ENCODE results near the gene MYBPC2.
A peak's percentile ranks its signal among the peaks of the same experiment; 100 is the strongest.

MYBPC2 gene

DNA sequence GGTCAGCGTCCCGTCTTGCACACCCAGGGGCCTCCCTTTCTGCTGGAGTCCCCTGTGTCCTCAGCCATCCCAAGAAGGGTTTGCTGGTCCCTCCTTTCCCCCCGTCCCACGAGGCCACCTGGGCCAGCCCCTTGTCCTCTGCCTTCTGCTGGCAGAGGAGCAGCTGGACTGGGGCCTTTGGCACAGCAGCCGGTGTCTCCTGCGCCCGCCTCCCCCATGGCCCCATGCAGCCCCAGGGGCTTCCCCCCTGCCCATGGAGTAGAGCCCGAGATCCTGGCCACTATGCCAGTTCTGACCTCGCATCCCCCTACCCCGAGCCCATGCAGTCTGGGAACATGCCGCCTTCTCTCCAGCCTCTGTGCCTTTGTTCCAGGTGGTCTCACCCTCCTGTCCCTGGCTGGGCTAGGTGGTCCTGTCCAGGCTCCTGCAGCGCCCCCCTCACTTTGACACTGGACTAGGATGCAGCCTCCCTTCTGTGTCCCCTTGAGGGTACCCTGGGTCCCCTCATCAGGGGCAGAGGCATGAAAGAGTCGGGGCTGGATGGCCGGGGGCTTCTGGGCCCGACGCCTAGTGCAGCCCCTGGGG, 49.7 kb downstream of the MYBPC2 start:
- no peak for DNase-seq

DNA sequence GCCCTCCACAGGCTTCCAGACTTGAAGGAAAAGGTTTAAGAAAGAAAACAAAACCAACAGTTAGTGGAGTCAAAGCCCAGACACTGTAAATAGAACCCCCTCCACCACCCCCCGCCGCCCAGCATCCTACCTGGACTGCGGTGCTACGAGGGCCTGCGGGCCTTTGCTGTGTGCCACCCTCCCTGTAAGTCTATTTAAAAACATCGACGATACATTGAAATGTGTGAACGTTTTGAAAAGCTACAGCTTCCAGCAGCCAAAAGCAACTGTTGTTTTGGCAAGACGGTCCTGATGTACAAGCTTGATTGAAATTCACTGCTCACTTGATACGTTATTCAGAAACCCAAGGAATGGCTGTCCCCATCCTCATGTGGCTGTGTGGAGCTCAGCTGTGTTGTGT, 50.2 kb downstream of the MYBPC2 start:
- no peak for DNase-seq

DNA sequence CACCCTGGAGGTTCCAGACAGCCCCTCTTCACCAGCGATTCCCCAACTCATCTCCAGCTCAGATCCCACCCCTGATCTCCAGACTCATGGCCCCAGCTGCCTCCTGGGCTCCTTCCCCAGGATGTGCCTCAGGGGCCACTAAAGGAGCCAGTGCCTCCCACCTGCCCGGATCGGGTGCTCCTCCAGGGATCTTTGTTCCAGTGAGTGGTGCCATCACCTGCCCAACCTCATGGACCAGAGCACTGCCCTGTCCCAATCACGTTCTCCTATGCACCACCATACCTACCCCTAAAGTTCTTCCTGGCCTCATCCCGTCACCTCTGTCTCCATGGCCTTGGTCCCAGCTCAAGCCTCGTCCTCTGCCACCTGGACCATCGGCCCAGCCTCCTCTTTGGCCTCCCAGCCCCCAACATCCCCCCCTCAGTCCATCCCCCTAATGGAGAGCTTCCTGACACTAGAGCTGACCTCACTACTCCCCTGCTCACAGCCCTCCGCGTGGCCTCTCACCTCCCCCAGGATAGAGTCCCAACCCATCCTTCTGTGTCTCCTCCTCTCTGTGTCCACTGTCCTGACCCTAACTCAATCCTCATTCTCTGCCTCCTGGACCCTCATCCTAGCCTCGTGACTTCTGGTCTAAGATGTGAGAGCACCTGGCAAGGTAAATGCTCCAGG, 52.7 kb downstream of the MYBPC2 start:
- no peak for DNase-seq

DNA sequence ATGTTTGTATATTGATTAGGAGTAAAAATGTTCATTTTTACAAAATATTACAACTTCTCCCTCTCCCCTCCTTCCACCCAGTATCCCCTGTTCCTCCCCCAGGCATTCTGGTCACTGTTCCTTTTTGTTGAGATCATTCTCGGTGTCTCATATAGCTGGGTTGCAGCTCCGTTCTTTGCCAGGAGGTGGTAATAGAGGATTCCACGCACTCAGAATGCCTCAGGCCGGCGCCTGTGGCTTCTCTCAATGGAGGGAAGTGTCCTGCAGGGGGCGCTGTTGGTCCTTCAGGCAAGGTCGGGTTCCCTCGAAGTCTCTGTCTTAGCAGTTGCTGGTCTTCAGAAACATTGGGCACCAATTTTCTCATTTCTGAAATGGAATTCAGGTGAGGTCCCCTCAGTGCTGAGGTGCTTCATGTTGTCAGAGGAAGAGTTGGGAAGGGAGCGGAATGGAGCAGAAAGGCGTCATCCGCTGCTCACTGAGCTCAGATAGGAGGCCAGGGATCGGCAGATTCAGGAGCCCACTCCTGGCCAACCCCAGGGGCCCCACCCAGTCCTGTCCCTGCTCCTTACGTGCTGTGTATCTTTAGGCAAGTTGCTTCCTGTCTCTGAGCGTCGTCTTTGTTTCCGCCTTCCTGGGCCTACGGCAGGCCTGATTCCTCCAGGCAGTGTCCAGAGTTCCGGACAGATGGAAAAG, 54.3 kb downstream of the MYBPC2 start:
- DNase-seq: peak; percentile 57

DNA sequence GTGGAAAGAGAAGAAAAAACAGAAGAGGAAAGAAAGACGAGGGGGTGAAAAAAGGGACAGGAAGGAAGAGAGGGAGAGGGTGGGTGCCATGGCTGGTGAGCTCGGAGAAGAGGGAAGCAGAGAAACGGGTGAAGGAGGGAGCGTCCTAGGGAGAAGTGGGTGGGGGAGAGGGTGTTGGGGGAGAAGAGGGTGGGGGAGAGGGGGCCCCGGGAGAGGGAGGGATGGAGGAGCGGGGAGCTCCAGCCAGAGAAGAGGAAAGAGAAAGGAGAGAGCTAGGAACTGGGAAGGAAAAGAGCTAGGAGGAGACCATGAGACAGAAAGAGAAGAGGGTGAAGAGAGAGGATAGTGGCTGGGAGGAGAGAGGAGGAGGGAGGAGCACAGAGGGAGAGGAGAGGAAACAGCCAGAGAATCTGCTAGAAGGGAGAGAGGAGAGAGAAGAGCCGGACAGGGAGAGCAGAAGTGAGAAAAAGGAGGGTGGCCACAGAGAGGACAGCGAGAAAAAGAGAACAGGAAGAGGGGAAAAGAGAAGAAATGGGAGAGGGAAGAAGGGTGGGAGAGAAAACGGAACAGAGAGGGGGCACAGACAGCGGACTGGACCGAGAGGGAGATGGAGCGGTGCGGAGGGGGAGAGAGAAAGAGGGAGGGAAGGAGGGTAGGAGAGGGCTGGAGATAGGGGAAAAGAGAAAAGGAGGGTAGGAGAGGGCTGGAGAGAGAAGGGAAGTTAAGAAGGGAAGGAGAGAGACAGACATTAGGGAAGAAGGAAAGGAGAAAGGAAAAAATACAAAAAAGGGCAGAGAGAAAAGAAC, 55.9 kb downstream of the MYBPC2 start:
- DNase-seq: no peak

DNA sequence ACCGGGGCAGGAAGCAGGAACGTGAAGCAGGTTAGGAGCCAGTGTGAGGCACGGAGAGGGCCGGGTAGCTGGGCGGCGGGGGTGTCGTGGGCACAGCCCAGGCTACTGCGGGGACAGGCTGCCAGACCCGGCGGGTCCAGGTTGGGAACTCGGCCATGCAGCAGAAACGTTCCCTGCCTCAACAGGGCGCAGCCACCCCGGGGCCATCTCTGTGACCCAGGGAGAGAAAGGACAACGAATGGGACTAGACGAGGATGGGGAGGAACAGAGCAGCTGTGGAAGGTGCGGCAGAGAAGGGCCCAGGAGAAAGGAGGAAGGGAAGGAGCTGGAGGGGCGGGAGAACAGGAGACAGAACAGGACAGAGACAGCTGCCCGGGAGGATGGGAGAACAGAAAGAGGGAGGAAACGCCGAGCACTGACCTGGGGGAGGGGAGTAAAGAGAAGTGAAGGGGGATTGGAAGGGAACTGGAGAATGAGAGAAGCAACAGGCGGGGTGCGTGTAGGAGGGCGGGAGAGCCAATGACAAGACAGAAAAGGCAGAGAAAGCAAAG, 56.8 kb downstream of the MYBPC2 start:
- DNase-seq: no peak

DNA sequence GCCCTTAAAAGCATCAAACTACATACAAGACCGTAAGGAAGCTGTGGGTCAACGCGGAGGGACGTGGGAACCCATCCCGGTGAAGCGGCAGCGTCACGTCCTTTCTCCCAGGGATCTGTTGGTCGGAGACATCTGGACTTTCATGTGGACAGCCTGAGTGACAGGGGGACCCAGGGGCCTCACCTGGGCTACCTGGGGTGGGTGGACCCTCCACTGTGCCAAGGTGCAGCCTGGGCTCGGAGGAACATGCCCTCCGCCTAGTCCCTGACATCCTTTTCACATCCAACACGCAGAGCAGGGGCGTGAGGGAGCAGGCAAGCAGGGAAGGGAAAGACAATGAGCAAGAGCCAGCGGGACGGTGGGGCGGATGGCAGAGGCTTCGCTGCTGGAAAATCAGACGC, 57.7 kb downstream of the MYBPC2 start:
- no peak for DNase-seq

DNA sequence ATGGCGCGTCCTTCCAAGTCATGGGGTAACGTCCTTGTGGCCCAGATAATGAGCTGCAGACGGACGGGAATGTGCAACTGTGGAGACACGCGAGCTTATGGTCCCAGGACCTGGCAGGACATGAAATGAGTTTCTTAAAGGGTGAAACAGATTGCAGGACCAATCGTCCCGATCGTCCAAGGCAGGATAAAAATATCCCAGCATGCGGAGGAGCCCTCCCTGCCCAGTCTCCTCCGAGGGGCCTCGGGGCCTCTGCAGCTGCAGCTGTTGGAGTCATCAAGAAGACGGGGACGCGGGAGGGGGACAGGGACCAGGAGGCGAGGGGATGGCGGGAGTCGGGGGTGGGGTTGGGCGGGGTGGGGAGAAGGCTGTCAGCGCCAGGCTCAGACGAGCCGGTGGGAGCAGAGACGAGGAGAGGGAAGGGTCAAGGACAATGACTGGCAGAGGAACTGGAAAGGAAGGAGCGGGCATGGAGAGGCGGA, 58.3 kb downstream of the MYBPC2 start:
- no peak for DNase-seq

DNA sequence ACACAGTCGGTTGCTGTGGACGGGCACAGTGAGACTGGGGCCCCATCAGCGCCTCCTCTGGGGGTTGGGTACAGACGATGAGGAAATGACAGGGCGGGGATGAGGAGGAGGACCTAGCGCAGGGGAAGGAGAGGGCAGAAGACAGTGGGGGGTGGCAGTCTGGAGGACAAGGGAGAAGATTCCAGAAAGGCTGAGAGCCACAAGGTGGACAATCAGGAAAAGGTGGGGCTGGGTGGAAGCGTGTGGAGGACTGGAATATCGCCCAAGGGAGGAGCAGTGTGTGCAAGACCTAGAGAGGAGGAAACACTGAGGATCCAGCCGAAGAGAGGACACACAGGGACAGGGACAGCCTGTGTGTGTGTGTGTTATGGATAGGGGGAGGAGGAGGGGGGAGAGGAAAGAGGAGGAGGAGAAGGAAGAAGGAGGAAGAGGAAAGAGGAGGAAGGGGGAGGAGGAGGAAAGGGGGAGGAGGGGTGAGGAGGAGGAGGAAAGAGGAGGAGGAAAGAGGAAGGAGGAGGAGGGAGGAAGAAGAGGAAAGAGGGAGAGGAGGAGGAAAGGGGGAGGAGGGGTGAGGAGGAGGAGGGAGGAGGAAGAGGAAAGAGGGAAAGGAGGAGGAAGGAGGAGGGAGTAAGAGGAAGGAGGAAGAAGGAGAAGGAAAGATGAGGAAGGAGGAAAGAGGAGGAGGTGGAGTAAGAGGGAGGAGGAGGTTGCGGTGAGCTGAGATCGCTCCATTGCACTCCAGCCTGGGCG, 59.8 kb downstream of the MYBPC2 start:
- peak; percentile 43 for DNase-seq

DNA sequence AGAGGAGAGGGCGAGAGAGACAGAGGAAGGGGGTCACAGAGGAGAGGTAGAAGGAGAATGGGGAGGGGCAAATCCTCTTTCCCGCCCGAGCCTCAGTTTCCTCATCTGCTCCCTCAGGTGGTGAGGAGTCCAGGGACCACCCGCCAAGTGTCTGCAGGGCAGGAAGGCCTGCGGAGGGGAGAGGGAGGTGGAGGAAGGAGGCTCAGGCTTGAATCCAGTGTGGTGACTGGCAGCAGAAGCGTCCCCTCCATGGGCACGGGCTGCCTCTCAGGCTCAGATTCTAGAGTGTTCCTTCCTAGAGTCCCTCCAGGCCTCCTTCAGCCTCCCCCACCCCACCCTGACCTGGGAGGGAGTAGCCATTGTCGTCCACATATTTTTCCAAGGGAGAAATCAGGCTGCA, 60.5 kb downstream of the MYBPC2 start:
- DNase-seq: no peak

DNA sequence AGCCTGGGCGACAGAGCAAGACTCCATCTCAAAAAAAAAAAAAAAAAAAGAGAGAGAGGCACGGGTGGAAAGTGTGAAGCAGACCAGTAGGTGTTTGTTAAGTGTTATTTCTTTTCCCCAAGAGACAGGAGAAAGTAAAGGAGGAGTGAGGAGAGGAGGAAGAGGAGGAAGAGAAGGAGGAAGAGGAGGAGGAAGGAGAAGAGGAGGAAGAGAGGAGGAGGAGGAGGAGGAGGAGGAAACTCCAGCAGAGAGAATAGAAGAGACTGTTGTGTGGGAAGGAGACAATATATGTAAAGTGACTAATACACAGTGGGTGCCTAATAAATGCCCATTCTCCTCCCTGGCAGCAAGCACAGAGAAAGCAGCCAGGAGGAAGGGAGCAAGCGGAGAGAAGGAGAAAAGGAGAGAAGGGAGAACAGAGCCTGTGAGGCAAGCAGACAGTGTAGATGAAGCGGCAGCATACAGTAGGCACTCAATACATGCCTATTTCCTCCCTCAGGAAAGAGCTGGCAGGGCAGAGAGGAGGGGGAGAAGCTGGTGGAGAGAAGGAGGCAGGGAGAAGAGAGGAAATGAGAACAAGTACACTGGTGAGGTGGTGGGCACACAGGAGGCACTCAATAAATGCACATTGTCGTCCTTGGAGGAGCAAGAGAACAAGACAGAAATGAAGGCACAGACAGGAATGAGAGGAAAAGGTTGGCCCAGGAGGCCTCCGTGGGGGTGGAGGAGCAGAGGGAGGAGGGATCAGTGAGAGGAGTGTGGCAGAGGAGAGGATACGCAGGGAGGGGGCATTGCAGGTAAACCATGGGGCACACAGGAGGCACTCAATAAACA, 61.7 kb downstream of the MYBPC2 start:
- DNase-seq: no peak

DNA sequence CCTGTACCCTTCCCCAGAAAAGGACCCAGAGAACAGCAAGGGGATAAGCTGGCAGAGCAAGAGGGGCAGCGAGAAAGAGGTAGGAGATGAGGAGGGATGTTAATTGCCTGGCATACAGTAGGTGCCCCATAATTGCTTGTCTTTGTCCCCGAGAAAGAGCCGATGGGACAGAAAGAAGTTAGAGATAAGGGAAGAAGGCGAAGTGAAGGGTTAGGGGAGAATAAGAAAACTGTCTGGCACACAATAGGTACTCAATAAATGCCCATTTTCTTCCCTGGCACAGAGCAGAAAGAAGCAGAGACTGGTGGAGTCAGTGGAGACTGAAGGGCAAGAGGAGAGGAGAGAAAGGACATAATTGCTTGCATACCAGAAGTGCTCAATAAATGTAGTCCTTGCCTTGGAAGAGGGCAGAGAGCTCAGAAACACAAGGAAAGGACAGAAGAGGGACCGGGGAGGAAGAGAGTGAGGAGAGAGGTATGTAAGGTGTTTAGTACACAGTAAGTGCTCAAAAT, 62.4 kb downstream of the MYBPC2 start:
- DNase-seq: no peak

DNA sequence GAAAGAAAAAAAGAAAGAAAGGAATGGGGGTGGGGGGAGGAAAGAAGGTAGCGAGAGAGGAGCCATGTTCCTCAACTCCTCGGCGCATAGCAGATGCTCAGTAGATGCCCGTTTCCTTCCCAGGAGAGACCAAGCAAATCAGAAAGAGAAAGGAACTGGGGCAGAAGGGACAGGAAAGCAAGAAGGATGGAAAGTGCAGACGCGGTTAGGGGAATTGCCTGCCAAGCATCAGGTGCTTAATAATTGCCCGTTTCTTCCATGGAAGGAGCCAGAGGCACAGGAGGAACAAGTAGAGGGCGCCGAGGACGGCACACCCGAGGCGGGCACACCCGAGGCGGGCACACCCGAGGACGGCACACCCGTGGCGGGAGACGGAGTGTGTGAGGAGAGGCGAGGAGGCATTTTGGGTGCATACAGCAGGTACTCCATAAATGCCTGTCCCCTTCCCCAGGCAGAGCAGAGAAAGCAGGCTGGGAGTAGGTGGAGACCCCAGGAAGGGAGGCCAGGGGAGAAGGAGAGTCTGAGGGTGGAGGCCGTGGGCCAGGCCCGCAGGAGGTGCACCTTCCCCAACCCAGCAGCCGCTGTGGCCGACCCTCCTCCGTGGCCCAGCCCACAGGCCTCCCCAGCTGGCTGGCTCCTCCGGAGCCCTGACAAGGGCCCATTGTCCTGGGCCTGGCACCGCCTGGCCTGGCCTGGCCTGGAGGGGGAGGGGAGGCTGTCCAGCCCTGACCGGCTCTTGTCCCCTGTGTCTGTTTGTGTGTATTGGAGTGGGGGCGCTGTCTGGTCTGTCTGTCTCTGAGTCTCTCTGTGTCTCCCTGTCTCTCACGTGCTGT, 63.7 kb downstream of the MYBPC2 start:
- no peak for DNase-seq

DNA sequence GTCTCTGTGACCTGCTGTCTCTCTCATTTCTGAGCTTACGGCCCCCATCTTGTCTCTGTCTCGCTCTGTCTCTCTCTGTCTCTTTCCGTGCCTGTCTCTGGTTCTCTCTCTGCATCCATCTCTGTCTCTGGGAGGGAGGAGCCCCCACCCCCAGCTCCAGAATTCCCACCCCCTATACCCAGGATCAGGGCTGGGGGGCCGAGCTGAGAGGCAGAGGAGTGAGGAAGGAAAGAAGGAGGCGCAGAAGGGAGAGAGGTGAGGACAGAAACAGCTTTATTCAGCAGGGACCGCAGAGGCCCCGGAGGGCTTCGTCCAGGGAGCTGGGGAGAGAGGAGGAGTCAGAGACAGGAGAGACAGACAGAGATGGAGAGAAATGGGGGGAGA, 64.3 kb downstream of the MYBPC2 start:
- DNase-seq: no peak

DNA sequence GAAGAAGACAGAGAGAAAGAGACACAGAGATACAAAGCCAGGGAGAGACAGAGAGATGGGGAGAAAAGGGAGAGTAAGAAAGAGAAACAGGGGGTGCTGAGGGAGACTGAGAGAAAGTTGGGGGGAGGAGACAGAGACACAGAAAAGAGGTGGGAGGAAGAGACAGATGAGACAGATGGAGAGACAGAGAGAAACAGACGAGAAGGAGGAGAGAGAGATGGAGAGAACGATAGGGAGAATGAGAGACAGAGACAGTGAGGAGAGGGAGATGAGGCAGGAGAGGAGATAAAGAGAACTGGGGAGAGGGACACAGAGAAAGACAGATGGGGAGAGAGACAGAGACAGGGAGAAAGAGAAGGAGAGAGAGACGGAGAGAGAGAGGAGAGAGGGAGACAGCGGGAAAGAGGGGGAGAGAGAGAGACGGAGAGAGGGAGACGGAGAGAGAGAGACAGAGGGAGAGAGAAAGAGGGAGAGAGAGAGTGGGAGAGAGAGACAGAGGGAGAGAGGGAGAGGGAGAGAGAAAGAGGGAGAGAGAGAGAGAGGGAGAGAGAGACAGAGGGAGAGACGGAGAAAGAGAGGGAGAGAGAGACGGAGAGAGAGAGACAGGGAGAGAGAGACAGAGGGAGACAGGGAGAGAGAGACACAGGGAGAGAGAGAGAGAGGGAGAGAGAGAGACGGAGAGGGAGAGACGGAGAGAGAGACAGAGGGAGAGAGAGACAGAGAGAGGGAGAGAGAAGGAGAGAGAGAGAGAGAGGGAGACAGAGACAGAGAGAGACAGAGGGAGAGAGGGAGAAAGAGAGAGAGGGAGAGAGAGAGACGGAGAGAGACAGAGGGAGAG, 65.7 kb downstream of the MYBPC2 start:
- no peak for DNase-seq

DNA sequence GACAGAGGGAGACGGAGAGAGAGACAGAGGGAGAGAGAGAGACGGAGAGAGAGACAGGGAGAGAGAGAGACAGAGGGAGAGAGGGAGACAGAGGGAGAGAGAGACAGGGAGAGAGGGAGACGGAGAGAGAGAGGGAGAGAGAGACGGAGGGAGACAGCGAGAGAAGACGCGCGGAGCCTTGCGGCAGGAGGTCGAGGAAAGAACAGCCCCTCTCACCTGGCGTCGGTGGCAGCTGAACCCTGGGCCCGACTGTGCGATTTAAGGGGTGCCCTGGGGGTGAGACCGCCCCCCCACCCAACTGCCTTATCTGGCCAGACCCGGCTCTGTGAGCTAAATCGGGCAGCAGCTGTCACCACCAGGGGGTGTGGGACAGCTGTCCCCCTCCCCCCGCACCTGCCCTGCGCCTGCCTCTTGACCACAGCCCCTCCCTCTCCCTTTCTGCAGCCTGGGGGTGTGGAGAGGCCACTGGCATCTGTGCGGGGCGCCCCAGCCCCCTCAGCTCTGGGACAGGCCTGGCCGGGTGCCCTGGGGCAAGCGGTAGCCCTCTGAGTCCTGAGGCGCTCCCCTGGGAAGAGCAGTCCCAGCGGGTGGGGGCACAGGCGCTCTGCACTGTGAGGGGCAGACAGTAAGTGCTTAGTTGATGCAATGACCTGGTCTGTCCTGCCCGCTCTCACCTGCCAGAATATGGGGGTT, 67.5 kb downstream of the MYBPC2 start:
- DNase-seq: no peak

DNA sequence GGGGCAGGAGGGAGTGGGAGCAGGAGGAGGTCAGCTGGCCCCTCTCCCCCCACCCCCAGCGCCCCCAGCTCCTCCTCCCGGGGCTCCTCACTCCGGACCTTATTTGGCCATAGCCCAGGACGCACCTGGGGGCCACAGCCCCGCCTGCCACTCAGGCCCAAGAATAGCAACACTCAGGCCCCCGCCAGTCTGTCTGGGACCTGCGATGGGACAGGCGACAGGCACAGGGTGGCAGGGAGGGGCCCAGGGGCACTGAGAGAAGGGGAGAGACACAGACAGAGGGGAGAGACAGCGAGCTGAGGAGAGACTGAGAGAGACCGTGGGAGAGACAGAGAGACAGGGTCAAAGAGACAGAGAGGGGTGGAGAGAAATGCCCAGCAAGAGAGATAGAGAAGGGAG, 68.1 kb downstream of the MYBPC2 start:
- no peak for DNase-seq

DNA sequence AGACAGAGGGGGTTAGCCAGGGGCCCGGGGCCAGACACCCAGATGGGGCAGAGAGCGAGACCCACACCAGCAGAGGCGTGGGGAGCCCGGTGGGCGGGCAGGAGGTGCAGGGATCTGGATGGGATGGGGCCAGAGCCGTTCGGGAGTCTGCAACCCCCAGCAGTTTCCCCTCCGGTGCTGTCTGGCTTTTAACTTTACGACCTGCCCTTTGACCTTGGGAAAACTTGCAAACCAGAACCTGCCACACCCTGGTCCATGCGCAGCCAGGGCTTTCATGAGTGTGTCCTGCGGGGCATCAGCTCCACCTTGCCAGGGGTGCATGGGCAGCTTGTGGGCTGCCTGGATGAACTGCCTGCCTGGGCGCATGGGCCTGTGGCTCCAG, 68.5 kb downstream of the MYBPC2 start:
- no peak for DNase-seq

Measured in activated naive CD4-positive, alpha-beta T cell treated with Interleukin-2 at 50 U/mL for 16 hours (primary cell).